GM12801 (cell line): ENCODE measurements around the gene C2orf76.

Source experiments
- TF ChIP-seq, protein P1 (sequence below): IDR thresholded peaks from one replicate; pipeline ENCODE4 v1.5.1; 2011; ENCODE audit warnings: control low read depth; ENCODE audit not compliant: insufficient read length; ENCODE audit errors: extremely low read depth

C2orf76 gene

GRCh38 chr2:119360423-119360966 lies 6.1 kb downstream of the C2orf76 start:
- TF ChIP-seq, protein P1, sequence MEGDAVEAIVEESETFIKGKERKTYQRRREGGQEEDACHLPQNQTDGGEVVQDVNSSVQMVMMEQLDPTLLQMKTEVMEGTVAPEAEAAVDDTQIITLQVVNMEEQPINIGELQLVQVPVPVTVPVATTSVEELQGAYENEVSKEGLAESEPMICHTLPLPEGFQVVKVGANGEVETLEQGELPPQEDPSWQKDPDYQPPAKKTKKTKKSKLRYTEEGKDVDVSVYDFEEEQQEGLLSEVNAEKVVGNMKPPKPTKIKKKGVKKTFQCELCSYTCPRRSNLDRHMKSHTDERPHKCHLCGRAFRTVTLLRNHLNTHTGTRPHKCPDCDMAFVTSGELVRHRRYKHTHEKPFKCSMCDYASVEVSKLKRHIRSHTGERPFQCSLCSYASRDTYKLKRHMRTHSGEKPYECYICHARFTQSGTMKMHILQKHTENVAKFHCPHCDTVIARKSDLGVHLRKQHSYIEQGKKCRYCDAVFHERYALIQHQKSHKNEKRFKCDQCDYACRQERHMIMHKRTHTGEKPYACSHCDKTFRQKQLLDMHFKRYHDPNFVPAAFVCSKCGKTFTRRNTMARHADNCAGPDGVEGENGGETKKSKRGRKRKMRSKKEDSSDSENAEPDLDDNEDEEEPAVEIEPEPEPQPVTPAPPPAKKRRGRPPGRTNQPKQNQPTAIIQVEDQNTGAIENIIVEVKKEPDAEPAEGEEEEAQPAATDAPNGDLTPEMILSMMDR, result no peak

DNA sequence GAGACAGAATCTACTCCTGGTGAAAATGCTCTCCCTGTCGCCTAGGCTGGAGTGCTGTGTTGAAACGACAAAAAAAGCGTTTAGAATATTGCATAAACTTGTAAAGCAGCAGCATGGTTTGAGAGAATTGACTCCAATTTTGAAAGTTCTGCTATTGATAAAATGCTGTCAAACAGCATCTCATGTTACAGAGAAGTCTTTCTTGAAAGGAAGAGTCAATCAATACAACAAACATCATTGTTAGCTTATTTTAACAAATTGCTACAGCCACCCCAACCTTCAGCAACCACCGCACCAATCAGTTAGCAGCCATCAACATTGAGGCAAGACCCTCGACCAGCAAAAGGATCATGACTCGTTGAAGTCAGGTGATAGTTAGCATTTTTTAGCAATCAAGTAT lies 6.9 kb downstream of the C2orf76 start:
- TF ChIP-seq, protein P1, result no peak

DNA sequence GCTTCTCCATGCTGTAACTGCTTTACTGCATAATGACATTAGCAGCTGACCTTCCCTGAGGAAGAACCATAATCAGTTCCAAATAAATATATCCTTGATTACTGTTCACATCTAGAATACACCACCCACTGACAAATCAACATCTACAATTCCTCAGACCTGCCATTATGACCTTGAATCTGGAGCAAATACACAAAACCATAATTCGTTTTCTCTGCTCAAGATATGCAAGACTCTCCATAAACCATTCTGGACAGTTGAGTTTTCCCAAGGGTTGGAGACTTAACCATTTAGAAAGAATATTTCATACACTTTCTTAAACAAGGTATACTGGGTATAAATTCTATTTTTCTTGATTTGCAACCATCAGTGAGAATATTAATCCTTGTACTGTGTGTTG lies 11.8 kb downstream of the C2orf76 start:
- TF ChIP-seq, protein P1, result no peak

- TF ChIP-seq, protein P1, result no peak
These were observed 14.3 kb downstream of the C2orf76 start for GRCh38 chr2:119352357-119352756.

DNA sequence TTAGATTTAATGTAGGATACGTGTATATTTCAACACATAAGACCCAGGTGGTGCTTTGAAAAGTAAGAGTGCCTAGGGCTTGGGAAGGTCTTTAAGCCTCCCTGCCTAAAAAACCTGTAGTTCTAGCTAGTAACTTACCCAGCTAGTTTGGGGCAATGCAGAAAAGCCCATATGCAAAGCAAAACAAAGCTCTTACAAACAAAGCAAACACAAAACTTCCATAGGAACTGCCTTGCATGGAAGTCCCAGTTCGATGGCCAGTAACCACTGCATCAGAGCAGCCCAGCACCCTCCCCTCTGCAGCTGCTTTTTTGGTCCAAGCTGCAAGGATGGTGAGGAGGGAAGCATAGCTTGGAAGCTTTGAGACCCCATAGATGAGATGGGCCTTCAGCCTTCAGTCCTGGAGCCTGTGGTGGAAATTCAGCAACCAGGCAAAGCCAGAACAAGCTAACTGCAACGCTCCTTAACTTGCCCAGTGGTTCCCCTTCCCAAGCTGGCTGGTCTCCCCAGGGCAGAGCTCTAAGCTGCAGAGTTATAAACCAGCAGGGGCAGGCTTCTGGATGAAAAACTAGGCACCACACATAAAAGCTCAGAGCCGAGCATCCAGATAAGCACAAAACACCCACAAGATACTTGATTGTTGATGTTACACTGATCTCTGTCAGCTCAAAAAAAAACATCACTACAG lies 16.2 kb downstream of the C2orf76 start:
- TF ChIP-seq, protein P1, result no peak

DNA sequence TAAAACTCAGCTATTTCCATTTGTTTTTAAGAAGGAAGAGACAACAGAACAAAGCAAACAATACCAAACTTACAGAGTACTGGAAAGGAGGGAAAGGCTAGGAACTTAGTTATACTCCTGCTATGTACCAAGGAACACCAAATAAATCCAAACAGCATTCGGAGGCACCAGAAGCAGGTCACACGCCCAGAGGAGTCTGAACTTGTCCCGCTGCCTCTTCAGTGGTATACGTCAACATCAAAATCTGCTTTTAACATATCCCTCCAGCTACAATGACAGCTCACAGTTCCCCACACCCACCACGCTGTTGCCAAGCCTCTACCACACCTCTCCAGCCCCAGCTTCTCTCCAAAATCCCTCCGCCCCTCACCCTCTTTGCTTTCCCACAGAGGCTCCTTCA lies 17.3 kb downstream of the C2orf76 start:
- TF ChIP-seq, protein P1, result no peak

DNA sequence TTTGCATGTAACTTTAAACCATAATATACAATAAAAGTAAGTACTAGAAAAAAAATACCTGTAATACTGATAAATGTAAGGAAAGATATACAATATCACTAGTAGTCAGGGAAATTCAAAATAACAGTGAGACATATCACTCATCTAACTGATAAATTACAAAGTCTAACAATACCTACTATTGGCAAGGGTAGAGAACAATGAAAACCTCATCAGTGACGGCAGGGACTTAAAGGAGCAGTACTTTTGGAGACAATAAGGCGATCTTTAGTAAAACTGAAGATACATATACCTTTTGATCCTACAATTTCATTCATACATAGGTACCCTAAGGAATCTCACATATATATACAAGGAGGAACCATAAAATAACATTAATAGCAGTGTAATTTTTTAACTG lies 24.9 kb downstream of the C2orf76 start:
- TF ChIP-seq, protein P1, result no peak
